Hepatocyte (in vitro differentiated cells): ENCODE data around the gene WDR89. TPM values are rescaled to one million over a fixed set of nuclear protein-coding genes. Genes with fewer than 3 reads are reported as not detected.
"Not testable (repeated sequence)": the region's sequence is repeated elsewhere in the genome, so short reads cannot be mapped to it uniquely, and the experiment has no call there.

Experiments used
- DNase-seq: peaks from one replicate; pipeline ENCODE4 v3.0.0-alpha.2; 2016; ENCODE audit warnings: low spot score
- H2AFZ ChIP-seq: fragments of 200-600 bp; sonication (generic); 2 replicates; pipeline ENCODE4 v1.6.0; 2016; ENCODE audit warnings: antibody characterized with exemption, mild to moderate bottlenecking
- H3K27ac ChIP-seq: fragments of 200-600 bp; sonication (generic); 2 replicates; pipeline ENCODE4 v1.5.1; 2016; ENCODE audit warnings: mild to moderate bottlenecking
- H3K27me3 ChIP-seq: fragments of 200-600 bp; sonication (generic); 2 replicates; pipeline ENCODE4 v1.6.1; 2016
- H3K36me3 ChIP-seq: fragments of 200-600 bp; sonication (generic); replicated peaks from 2 replicates; pipeline ENCODE4 v1.5.1; 2016; ENCODE audit warnings: low read depth; ENCODE audit not compliant: insufficient read depth
- H3K4me1 ChIP-seq: fragments of 200-600 bp; sonication (generic); 2 replicates; pipeline ENCODE4 v1.5.1; 2016; ENCODE audit warnings: mild to moderate bottlenecking, moderate library complexity; ENCODE audit not compliant: insufficient read depth
- H3K4me2 ChIP-seq: fragments of 200-600 bp; sonication (generic); 2 replicates; pipeline ENCODE4 v1.6.0; 2016
- H3K4me3 ChIP-seq: fragments of 200-600 bp; sonication (generic); 2 replicates; pipeline ENCODE4 v1.5.1; 2016; ENCODE audit warnings: mild to moderate bottlenecking
- H3K79me2 ChIP-seq: fragments of 200-600 bp; sonication (generic); 2 replicates; pipeline ENCODE4 v1.6.0; 2017; ENCODE audit warnings: mild to moderate bottlenecking
- H3K9me2 ChIP-seq: fragments of 200-600 bp; sonication (generic); replicated peaks from 2 replicates; pipeline ENCODE4 v1.6.0; 2017; ENCODE audit warnings: mild to moderate bottlenecking; ENCODE audit not compliant: insufficient read depth
- H3K9me3 ChIP-seq: fragments of 200-600 bp; sonication (generic); 2 replicates; pipeline ENCODE4 v1.5.1; 2016; ENCODE audit warnings: low read depth, mild to moderate bottlenecking
- H4K20me1 ChIP-seq: fragments of 200-600 bp; sonication (generic); 2 replicates; pipeline ENCODE4 v1.6.0; 2016; ENCODE audit warnings: mild to moderate bottlenecking; ENCODE audit not compliant: insufficient read depth, poor library complexity, severe bottlenecking
- CTCF ChIP-seq: fragments of 200-600 bp; sonication (generic); IDR thresholded peaks from 2 replicates; pipeline ENCODE4 v1.5.1; 2016; ENCODE audit warnings: antibody characterized with exemption, mild to moderate bottlenecking; ENCODE audit not compliant: poor library complexity
- EZH2 ChIP-seq: fragments of 200-600 bp; sonication (generic); IDR thresholded peaks from 2 replicates; pipeline ENCODE4 v1.6.1; 2016; ENCODE audit warnings: antibody characterized with exemption, mild to moderate bottlenecking, borderline replicate concordance
- EZH2phosphoT487 ChIP-seq: fragments of 200-600 bp; sonication (generic); IDR thresholded peaks from one replicate; pipeline ENCODE4 v1.6.1; 2018; ENCODE audit warnings: antibody characterized with exemption, mild to moderate bottlenecking, low read depth, moderate library complexity; ENCODE audit not compliant: unreplicated experiment, severe bottlenecking
- WGBS: methylation state at CpG from one replicate; pipeline ENCODE4 v1.1.6; 2016; ENCODE audit warnings: low lambda C conversion rate; ENCODE audit errors: missing lambda C conversion rate; 5-methylcytosine and 5-hydroxymethylcytosine counted together
- polyA plus RNA-seq: library from polyadenylated mRNA; unstranded; fragments of >200 nt; fragmentation: Nextera tagmentation; extraction: Ambion mirVana; gene quantifications from 2 replicates; pipeline ENCODE4 v1.2.1, GENCODE V29; 2016
- total RNA-seq: library from RNA; depleted of rRNA; stranded (reverse); fragments of >200 nt; gene quantifications from 2 replicates; pipeline ENCODE4 v1.2.3, GENCODE V29; 2014

The WDR89 gene
- total and polyA plus RNA-seq, 2 experiments from 2014 or later, result 3.9 to 14.6 TPM

GRCh38 chr14:63624701-63625100 is 17.0 kb downstream of the WDR89 start:
- Histone ChIP-seq H4K20me1 (no peaks in the 10 kb centered on the region), H3K4me3 (no peak overlapping the region), H3K4me2 (no peak overlapping the region), H3K4me1 (no peaks in the 10 kb centered on the region), H3K79me2 (peaks cover 14% of the 10 kb centered on the region), H3K9me2 (no peaks in the 10 kb centered on the region), H2AFZ (no peak overlapping the region), H3K27me3 (no peaks in the 10 kb centered on the region), H3K9me3 (no peaks in the 10 kb centered on the region), H3K27ac (no peak overlapping the region), H3K36me3 (no peaks in the 10 kb centered on the region)
- TF ChIP-seq EZH2 (no peak), CTCF (no peak), EZH2phosphoT487 (no peak)
- 84% methylated on average over 4 of the region's 4 CpGs for WGBS
- no peak for DNase-seq

GRCh38 chr14:63624203-63624602 is 17.5 kb downstream of the WDR89 start:
- Histone ChIP-seq H3K27me3 (no peaks in the 10 kb centered on the region), H3K9me3 (no peaks in the 10 kb centered on the region), H3K27ac (no peak overlapping the region), H3K79me2 (peaks cover 19% of the 10 kb centered on the region), H4K20me1 (no peaks in the 10 kb centered on the region), H2AFZ (no peak overlapping the region), H3K9me2 (no peaks in the 10 kb centered on the region), H3K4me3 (no peak overlapping the region), H3K4me2 (no peak overlapping the region), H3K4me1 (no peaks in the 10 kb centered on the region), H3K36me3 (no peaks in the 10 kb centered on the region)
- TF ChIP-seq CTCF, result no peak
- TF ChIP-seq EZH2, result no peak
- no peak for TF ChIP-seq EZH2phosphoT487
- DNase-seq, result no peak
- WGBS, result 97% methylated on average over 4 of the region's 4 CpGs

GRCh38 chr14:63621975-63622374 is 19.7 kb downstream of the WDR89 start:
- not testable (repeated sequence) for H2AFZ ChIP-seq, H3K4me3 ChIP-seq, H3K27me3 ChIP-seq, H3K36me3 ChIP-seq, H3K9me3 ChIP-seq, H3K9me2 ChIP-seq, H3K27ac ChIP-seq, H3K4me1 ChIP-seq, H4K20me1 ChIP-seq, DNase-seq, H3K4me2 ChIP-seq
- WGBS, result 73% methylated on average over 7 of the region's 7 CpGs
- H3K79me2 ChIP-seq, result peaks cover 30% of the 10 kb centered on the region

DNA sequence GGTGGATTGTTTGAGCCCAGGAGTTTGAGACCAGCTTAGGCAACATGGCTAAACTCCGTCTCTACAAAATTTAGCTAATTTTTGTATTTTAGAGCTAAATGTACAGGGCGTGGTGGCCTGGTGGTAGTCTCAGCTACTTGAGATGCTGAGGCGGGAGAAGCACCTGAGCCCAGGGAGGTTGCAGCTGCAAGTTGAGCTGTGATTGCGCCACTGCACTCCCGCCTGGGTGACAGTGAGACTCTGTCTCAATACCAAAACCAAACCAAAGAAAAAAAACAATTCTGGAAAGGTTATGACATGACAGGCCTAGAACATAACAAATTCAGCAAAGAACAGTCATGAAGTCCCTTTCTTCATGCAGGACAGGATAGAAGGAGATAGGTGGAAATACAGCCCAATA is 25.7 kb downstream of the WDR89 start:
- Histone ChIP-seq H3K4me2 (no peak overlapping the region), H3K4me3 (no peak overlapping the region), H3K27me3 (no peaks in the 10 kb centered on the region), H3K4me1 (no peaks in the 10 kb centered on the region), H3K9me2 (no peaks in the 10 kb centered on the region), H4K20me1 (no peaks in the 10 kb centered on the region), H3K79me2 (peaks cover 36% of the 10 kb centered on the region), H3K27ac (no peak overlapping the region), H3K36me3 (no peaks in the 10 kb centered on the region), H2AFZ (no peak overlapping the region), H3K9me3 (no peaks in the 10 kb centered on the region)
- TF ChIP-seq EZH2phosphoT487 (no peak), EZH2 (no peak), CTCF (no peak)
- DNase-seq, result no peak
- 97% methylated on average over 5 of the region's 5 CpGs for WGBS
